Suppressor macrophage treated with lipopolysaccharide for 4 hours (primary cell): ENCODE results near the gene CDH13.

Experiments
- DNase-seq: peaks from one replicate; pipeline ENCODE4 v3.0.0-alpha.2; 2020

CDH13 gene

DNA sequence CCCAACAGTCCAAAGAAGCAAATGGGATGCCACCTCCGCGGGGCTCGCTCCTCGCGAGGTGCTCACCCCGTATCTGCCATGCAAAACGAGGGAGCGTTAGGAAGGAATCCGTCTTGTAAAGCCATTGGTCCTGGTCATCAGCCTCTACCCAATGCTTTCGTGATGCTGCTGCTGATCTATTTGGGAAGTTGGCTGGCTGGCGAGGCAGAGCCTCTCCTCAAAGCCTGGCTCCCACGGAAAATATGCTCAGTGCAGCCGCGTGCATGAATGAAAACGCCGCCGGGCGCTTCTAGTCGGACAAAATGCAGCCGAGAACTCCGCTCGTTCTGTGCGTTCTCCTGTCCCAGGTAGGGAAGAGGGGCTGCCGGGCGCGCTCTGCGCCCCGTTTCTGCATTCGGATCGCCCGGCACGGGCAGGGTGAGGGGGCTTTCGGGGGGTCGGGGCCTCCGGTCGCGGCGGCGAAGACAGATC lies at the start of gene CDH13:
Gene CDH13 (plus strand): TSS at position 179 of the 471 bp plus-strand sequence.
- no peak for DNase-seq

DNA sequence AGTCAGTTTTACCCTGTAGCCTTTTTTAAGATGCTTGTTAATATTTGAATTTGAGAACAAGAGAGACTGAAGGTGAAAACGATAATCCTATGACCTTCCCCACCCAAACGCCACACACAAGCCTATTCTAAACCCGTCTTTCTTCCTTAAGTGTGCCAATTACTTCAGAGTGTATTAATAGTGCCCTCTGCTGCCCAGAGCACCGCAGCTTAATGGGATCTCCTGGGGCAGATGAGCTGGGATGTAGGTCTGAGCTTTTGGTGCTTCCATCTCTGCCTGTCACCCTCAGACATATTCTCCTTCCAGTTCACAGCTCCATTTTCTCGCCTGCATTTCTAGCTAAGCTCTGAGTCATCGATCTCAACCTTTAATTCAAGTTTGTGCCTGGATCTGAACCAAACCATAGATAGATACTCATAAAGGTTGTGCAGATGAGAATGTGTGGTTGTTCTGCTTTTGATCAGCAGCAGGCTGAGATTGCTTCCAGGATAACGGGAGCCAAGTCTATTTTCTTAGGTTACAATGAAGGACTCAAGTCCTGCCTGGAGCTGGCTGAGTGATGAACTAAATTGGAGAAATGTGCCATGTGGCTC lies 46.4 kb upstream of the CDH13 start:
- no peak for DNase-seq

DNA sequence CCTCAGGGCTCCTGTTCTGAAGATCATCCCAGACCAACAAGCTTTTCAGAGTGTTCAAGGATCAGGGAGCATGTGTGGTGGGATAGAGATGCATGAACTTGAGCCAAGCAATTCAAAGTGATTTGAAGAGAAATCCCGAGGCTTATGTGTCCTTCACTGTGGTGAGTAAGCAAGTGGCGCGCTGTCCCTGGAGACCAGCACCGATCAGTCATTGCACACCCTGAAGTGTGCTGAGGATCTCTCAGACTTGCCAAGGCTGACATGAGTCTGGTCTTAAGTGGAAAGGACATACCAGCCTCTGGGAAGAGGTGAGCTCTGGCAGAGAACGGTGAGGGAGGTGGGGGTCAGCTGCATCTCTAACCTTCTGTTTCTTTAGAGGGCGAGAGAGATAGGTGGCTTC lies 43.8 kb upstream of the CDH13 start:
- no peak for DNase-seq

DNA sequence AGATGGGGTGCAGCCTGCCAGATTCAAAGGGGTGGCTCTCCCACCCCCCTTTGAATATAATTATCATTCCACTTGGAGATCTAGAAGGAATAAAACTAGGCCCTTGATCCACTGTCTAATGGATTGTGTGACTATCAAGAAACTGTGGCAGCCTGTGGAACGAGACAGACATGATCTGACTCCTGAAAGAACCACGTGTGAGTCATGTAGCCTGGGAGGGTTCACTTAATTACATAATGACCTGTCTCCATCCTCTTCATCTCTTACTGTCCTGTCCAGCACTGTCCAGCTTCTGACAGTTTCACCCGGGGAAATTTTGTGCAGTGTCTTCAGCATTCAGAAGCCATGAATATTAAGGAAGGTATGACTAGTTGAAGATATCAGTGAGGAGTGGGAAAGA lies 43.3 kb upstream of the CDH13 start:
- no peak for DNase-seq

DNA sequence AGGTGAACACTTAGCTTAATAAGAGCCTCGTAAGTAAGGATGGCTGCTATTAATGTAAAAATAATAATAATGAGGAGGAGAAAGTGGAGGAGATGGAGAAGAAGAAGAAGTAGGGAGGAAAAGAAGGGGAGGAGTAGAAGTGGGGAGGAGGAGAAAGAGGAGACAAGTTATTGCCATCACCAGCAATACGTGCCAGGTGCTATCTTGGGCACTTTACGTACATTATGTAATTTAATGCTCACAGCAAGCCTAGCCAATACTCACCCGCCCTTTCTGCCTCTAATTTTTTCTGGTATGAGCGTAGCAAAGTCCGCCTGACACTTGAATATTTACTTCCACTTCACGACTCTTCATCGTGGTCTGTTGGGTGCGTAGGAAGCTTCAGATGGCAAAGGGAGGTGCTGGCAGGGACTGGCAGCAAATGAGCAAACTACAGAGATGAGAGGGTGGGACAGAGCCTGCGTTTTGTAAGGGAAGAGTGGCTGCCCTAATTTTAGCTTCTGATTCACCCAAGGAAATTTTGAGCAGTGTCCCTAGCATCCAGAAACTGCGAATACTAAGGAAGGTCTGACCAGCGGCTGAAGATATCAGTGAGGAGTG lies 42.1 kb upstream of the CDH13 start:
- no peak for DNase-seq

DNA sequence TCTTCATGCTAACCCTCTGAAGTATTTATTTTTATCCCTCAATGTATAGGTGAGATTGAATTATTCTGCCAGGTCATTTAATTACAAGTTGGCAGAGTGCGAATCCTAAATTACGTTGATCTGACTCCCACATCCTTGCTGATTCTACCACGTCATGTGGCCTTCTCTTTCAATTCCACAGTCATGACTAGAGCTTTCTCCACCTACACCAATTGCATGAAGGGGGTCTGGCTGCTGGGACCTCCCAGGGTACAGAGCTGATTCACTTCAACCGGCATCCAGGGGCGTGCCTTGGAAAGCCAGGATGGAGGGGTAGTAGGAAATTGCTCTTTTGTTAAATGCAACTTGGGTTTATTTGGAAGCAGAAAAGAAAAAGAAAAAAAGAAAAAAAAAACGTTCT lies 41.1 kb upstream of the CDH13 start:
- no peak for DNase-seq

DNA sequence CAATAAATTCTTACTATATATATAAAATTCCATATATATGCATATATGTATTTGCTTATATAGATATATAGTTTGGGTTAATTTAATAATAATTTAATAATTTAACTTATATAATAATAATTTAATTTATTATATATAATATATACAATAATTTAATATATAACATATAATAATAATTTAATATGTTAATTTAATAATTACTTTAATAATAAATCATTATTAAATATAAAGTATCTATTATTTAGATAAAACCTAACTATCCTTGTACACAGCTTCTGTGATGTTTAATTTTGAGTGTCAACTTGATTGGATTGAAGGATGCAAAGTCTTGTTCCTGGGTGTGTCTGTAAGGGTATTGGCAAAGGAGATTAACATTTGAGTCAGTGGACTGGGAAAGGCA lies 40.6 kb upstream of the CDH13 start:
- DNase-seq: no peak

DNA sequence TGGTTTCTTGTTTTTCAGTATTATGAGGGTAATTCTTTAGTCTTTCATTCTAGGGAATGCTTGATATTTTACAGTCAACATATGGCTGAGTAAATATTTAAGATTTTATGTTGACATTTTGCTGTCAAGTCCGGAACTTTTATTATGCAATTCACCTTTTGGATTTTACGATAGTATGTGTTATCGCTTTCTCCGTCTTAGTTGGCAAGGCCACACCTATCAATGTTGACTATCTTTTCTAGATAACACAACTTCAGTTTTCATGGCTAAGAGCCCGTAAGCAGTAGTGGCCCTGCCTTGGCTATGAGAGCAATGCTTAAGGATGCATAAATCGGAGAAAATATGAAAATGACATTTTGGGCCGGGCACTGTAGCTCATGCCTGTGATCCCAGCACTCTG lies 39.5 kb upstream of the CDH13 start:
- DNase-seq: no peak

DNA sequence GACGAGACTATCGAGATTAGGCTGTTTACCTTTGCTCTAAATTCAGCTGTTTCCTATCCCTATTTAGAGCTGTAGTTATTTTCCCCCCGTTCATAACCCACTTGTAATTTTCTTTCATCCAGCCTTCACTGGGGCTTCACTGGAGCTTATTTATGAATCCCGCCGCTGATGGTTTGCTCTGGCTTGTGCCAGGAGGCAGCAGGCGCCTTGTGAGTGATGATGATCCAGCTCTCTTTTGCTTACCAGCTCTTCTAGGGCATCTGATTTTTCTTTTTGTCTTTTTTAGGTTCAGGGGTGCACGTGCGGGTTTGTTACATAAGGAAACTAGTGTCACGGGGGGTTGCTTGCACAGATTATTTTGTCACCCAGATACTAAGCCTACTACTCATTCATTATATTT lies 37.4 kb upstream of the CDH13 start:
- no peak for DNase-seq

DNA sequence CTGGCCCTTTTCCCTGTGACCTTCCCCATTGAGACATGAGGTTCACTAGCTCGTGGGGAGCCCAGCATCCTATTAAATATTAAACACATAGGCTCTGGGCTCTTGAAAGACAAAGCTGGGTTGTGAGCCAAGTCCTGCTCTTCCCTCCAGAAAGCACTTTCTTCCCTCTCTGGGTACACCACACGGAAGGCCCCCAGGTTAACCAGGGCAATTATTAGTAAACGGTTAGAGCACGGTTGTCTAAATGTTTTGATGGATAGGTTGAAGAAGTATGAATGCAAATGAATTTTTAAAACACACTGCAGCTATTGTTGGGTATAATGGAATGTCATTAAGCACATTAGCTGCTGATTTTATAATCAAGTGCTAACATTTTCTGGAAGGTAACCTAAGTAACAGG lies 32.7 kb upstream of the CDH13 start:
- DNase-seq: no peak

DNA sequence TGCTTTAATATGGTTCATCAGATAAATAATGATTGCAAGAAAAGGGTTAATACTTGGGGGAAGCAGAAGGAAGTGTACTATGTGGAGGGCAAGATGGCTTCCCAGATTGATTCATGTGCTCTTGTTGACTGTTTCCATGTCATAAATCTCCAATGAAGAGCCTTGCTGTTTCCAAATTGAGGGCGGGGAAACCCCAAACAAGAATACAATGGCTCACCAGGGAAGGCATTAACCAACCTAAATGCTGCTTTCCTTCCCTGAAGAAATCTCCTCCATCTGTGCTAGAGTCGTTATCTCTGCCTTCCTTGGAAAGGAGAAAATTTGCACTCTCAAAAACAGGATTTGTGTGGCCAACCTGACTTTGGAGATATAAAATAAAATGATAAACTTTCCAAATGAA lies 28.0 kb upstream of the CDH13 start:
- DNase-seq: no peak

DNA sequence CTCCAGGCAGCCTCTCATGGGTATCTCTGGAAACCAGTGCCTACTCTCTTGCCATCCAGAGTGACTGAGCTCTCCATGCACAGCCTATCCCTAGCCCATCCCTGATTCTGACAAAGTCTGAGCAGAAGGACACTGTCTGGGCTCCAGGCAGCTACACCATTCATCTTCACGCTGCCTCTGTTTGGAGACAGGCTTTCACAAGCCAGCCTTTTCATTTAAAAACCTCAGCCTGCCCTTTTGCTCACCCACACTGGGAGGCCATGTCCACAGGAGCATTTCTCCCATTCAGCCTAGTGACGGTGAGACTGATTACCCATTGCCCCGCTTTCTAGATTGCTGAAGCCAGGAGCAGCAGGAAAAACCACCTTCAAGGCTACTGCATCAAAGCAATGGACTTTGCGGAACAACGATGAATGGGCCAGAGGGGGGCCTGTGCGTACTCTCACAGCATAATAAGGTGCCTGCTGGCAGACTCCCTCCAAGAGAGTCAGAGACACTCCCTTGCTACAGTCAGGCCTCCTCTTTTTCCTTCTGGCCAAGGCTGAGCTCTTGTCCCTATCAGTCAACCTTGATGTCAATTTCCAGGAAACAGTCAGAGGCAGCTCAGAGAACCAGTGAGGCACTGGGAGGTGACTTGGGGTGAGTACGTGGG lies 24.7 kb upstream of the CDH13 start:
- no peak for DNase-seq

DNA sequence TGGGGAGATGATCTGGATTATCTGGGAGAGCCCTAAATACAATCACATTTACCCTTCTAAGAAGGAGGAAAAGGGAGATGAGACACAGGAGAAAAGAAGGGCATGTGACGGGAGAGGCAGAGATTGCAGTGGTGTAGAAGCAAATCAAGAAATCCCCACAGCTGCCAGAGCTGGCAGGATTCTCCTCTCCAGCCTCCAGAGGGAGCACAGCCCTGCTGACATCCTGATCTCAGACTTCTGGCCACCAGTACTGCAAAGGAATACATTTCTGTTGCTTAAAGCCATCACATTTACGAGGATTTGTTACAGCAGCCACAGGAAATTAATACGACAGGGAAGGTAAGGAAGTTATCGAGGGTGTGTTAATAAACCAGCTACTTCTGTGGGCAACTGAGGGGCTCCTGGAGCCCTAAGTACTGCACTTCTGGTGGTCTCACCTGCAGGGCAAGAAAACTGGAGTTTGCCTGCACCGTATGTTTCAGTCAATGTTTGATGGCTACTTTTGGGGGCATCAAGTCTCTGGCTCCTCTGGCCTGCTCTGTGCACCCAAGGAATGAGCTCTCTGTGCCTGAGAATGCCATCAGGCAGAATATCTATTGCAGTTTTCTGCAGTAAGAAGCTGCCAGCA lies 22.9 kb upstream of the CDH13 start:
- DNase-seq: peak; percentile 2

DNA sequence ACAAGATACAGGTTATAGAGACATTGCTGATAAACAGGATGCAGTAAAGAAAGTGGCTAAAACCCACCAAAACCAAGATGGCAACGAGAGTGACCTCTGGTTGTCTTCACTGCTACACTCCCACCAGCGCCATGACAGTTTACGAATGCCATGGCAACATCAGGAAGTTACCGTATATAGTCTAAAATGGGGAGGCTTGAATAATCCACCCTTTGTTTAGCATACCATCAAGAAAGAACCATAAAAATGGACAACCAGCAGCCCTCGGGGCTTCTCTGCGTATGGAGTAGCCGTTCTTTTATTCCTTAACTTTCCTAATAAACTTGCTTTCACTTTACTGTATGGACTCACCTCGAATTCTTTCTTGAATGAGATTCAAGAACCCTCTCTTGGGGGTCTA lies 21.7 kb upstream of the CDH13 start:
- DNase-seq: no peak

DNA sequence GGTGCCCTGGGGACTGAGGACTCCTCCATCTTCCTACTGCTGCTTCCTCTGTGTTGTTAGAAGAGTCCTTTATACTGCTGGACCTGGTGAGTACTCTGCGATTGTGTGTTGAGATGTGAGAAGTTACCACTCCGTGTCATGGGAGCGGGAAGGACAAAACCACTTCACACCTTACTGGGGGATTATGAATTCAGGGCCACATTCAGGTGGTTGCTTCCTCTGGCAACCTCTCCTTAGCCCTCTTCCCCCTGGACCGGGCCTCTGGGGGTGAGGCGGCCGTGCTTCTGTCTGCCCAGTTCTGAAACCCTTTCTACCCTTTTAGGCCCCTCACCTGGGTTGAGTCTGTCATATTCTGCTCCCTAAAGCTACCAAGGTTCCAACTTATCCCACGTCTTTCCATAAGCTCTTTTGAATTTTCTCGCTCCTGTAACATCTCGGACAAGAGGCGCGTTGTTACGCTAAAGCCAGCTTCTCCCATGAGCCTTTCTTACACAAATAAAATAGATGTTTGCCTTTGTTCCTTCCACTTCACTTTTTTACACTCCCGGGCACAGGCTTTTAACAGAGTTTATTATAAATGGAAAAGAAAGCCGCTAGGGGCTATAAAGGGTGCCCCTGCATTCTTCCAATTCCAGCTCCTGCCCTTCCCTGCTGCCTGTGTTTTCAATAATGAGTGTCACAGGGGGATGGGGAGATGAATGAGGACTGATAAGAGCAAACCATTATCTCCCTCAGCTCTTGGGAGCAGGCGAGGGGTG lies 20.7 kb upstream of the CDH13 start:
- DNase-seq: no peak

DNA sequence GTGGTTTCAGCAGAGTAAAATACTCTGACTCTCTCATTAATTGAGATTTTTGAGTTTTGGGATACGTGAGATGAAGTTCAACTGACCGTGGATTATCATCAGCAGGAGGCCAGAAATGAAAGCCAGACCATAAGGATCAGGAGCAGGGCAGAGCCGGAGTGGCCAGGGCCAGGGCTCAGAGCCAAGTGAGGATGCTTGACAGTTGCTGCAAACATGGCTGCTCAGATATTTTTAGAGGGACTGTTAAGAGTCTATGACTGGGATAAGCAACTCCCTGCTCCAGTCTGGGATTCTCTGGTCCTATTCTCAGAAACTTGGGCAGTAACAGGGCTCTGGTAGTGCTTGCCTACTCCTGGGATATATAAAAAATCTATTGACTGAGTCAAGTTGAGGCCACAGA lies 17.6 kb upstream of the CDH13 start:
- no peak for DNase-seq

DNA sequence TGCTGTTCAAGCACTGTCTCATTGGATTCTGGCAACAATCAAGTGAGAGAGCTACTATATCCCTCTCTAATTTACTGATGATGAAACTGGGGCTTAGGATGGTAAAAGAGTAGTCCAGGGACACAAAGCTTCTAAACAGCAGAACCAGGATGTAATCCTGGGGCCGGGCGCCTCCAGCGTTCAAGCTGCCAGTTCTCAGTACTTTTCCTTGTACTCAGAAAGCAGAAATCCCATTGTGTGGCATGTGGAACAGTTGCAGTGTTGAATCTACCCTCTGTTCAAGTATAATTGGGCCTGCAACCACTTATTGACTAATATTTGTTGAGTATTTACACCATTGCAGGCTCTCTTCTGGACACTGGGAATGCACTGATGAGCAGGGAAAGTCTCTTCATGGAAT lies 14.5 kb upstream of the CDH13 start:
- no peak for DNase-seq

DNA sequence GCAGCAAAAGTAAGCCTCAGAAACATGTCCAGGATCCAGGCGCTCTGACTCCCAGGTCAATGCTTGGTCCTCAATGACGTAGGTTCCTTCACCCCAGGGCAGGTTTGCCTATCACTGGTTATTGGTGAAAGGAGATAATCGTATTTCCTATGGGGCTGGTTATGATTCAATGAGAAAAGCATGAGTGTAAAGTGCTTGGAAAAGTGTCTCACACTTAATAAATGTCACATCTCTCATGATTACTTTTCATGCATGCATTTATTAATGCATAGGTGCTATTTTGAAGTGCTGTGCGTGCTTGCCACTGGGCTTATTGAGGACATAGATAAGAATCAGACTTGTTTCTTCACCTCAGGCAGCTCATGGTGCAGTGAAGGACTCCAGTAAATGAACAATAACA lies 10.4 kb upstream of the CDH13 start:
- DNase-seq: no peak

DNA sequence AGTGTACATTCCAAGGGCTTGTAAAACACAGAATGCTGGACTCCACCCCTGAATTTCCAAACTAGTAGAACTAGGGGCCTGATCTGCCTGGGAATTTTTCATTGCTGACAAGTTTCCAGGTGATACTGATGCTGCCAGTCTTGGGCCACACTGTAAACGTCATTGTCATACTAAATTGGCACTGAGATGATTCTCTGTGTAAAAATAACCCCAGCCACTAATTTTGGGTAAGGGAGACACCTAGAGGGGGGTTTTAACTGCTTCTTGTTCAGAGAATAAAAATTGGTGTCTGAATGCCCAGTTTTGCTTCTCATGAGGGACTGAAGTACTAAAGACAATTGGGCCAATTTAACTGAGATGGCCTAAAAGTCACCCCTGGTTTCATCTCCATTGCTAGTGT lies 5.0 kb upstream of the CDH13 start:
- DNase-seq: no peak

DNA sequence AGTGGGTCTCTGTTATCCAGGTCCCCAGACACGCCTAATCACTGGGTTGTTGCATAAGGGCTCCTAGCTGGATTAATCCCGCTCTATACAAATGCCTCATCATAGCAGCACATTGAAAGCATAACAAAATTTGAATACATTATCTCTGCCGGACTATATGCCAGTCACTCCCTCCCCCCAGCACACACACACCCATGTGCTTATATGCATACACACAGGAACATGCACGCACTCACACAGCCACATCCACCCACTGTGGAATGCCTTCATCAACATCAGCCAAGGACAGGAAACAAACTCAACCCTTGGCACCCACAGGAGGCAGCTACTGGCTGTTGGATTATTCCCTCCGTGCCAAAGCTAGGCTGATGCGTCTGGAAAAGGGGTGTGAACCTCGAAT lies 3.5 kb upstream of the CDH13 start:
- DNase-seq: no peak

DNA sequence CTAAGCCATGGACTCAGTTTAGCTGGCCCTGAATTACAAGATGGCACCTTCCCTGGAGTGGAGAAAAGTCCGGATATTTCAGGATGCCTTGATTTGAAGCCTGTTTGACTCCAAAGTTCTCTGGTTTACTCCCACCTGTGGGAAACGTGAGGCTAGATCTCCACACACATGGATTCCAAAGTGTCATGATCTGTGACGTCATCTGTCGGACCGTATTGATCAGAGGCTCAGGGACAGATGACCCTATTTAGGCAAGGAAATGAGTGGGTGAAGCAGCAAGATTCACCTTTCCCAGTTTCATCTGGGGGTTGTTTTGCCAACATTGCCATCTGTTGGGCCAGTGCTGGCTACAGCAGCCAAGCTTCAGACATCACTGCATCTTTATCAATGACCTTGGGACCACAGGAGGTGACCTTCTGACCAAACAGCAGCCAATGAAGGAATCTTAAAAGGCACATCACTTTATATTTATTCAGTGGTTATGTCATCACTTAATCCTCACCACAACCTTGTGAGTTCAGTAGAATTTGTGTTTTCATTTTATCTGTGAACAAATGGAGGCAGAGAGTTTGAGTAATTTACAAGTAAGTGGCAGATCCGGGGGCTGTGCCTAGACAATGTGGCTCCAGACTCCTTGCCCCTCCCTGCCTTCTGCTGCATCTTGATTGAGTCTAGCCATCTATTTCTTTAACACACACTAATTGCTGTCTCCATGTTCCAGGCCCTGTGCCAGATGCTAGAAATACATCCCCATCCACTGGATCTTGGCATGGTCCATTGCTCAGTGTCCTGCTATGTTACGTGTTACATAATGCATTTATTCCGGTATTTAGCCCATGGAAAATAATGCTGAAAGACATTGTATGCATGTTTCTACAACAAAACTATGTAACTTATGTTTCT lies 1.5 kb upstream of the CDH13 start:
- DNase-seq: no peak

DNA sequence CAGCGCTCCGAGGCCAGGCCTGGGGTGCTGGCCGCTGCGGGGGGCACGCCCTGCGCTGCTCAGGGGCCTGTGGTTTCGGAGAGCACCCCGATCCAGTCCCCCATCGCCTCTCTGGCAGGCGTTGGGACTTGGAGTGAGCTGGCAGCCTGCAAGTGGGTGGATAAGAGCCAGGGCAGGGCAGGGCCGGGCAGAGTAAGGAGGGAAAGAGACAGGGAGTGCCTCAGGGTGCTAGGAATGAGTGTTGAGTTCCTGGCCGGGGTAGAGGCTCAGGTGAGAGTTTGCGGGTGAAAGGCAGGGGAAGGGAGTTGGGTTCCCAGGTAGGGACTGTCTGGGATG lies 1.3 kb downstream of the CDH13 start:
- DNase-seq: no peak

DNA sequence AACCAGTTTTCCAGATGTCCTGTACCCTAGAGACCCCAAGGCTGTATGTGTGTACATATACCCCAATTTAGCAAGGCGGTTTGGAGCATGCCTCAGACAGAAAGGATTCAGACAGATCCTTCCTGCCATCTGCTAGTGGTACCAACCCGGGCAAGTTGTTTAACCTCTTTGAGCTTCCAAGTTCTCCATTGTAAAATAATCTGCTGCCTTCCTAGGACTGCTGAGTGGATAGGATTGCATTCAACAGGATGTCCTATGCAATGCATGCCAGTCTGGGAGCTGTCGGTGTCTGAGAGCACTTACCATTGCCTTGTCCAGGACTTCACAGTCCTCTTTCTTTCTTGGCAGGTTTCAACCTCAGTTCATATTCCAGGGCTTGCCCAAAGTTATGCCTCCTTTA lies 1.9 kb downstream of the CDH13 start:
- no peak for DNase-seq
